ENCODE measurements around the gene CTXND1.
"Not testable (repeated sequence)": the region's sequence is repeated elsewhere in the genome, so short reads cannot be mapped to it uniquely, and the experiment has no call there.

The CTXND1 gene

DNA sequence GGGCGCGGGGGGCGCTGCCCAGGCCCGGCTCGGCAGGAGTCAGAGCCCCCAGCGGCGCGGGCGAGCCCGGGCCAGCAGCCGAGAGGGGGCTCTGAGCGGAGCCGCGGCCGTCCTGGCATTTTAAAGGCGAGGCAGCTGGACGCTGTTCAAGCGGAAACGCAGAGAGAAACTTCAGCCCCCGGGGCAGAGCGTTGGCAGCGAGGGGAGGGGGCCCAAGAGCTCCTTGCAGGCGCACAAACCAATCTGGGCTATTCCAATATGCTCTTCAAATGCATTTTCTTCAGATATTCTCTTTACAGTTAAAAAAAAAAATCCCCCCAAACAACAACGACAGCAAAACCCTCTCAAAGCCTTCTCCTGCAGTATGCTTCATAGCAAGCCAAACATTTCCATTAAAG lies at the start of gene CTXND1:
TSS of gene CTXND1 (minus strand) at position 93 of the 398 bp plus-strand sequence. CDS start 50,264 bp downstream, outside the sequence.
- no peak for DNase-seq

DNA sequence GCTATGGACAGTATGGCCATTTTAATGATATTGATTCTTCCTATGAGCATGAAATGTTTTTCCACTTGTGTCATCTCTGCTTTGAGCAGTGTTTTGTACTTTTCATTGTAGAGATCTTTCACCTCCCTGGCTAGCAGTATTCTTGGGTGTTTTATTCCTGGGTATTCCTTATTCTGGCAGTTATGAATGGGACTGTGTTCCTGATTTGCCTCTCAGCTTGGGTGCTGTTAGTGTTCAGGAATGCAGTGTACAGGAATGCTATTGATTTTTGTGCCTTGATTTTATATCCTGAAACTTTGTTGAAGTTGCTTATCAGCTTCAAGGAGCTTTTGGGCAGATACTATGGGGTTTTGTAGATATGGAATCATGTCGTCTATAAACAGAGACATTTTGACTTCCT lies 49.5 kb upstream of the CTXND1 start:
- DNase-seq: no peak

DNA sequence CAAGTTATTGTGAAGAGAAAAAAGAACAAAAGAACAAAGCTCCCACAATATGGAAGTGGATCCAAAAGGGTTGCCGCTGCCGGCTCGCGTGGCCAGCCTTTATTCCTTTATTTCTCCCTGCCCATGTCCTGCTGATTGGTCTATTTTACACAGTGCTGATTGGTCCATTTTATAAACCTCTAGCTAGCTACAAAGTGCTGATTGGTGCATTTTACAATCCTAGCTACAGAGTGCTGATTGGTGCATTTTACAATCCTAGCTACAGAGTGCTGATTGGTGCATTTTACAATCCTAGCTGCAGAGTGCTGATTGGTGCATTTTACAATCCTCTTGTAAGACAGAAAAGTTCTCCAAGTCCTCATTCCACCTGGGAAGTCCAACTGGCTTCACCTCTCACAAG lies 43.8 kb upstream of the CTXND1 start:
- not testable (repeated sequence) for DNase-seq

DNA sequence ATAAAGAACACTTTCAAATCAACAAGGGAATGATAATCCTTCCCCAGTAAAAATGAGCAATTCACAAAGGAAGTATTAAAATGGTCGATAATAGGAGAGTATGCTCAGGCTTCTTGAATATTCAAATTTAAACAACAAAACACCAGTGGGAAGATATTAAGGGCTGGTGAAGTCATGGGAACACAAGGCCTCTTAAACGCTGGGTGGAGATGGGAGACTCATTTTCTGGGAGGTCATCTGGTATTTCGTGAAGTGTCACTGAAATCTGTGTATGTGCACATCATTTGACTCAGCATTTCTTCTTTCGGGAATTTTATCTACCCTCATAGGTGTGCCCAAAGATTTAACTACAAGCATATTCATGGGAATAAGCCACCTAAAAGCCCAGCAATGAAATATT lies 40.1 kb upstream of the CTXND1 start:
- no peak for DNase-seq

DNA sequence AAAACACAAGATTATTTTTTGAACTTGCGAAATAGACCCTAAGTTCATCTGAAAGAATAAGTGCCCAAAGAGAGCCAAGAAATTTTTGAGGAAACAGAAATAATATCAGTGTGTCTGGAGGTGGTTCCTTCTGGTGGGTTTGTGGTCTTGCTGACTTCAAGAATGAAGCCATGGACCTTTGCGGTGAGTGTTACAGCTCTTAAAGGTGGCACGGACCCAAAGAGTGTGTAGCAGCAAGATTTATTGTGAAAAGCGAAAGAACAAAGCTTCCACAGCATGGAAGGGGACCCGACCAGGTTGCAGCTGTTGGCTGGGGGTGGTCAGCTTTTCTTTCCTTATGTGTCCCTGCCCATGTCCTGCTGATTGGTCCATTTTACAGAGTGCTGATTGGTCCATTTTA lies 38.9 kb upstream of the CTXND1 start:
- not testable (repeated sequence) for DNase-seq

DNA sequence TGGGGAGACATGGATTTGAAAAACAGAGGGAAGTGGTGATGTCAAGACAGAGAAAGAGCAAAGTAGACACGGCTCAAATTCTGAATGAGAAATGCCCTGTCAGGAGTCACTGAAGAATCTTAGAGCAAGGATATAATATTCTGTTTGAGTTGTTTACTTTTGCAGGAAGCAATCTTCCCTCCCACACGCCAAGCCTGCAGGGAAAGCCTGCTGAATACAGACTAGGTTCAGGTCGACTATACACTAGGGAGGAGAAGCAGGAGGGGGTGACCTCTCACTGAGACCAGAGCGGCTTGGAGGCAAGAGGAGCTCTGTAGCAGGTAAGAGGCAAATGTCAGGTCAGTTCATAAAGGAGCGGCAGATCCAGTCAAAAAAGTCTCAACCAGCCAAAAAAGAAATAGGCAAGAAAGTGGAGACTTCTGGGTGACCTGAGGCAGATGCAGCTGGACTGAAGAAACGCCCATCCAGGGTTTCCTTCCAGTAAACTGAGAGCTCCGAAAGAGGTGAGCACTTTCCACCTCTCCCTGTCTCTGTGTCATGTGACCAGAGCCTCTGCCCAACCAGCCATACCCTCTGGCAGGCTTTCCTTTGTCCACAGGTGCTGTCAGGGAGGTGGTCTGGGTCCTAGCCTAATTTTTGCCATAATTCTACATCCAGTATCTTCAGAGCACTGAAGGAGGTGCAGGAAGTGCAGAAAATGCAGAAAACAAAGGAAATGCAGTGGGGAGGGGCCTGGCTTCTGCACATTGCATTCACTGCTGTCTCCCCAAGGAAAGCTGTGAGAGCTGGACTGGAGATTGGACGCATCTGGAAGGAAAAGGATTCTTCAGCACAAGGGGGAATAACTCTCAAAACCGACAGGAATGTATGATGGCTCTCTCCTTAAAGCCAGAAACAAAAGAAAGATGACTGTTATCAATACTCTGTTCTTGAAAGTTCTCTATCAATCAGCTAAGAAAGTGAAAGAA lies 37.8 kb upstream of the CTXND1 start:
- DNase-seq: no peak

DNA sequence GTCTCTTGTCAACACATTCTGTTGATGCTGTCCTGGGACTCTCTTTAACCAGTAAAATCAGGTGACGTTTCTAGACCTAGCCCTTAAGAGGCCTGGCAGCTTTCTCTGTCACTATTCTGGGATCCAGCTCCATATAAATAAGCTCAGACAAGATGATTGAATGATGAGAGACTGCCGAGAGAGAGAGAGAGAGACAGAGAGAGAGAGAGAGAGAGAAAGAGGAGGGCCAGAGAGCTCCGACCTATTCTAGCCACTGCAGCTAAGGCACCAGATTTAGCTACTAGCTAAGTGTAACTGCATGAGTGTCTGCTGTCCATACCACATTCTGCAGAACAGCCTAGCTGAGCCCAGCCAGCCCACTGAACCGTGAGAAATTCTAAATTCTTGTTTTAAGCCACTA lies 36.1 kb upstream of the CTXND1 start:
- no peak for DNase-seq

DNA sequence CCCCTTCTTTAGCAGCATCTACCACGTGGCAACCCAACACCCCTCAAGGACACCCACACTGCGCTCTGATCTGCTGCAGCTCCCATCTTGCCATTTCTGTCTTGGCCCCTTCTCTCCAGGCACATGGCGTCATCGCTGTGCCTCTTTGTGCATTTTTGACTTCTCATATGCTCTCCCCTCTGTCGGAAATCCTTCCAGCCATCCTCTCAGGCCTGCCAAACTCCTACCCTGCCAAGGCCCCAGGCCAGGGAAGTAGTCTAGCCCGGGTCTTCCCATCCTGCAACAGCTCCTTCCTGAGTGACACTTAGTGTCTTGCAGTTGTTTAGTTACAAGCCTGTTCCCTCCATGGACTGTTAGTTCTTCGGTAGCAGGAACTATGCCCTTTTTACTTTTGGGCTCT lies 34.0 kb upstream of the CTXND1 start:
- no peak for DNase-seq

DNA sequence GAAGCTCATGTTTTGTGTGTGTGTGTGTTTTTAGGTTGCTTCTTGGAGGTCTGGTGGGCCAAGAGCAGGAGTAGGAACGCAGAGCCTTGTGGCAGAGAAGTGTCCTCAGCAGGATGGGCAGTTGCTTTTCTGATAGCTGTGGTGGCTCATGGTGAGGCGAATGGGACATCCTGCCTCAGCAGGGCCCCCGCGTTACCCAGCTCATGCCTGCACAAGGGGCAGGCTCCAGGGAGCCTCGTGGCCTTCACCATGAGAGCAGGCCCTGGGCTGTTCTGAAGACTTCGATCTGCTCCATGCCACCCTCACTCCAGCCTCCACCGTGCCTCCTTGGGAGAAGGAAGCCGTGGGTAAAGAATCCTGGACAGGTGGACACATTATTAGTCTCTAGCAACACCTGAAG lies 33.4 kb upstream of the CTXND1 start:
- no peak for DNase-seq

DNA sequence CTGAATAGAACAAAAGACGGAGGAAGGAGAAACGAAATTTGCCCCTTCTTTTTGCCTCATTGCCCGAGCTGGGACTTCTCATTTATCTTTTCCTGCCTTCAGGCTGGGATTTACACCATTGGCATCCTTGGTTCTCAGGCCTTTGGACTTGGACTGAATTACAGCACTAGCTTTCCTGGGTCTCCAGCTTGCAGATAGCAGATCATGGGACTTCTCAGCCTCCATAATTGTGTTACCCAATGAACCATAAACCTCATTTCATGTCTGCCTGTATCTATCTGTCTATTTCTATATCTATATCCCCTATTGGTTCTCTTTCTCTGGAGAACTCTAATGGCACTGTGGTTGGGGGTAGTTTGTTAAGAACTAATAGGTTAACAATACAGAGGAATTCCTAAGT lies 31.5 kb upstream of the CTXND1 start:
- no peak for DNase-seq

DNA sequence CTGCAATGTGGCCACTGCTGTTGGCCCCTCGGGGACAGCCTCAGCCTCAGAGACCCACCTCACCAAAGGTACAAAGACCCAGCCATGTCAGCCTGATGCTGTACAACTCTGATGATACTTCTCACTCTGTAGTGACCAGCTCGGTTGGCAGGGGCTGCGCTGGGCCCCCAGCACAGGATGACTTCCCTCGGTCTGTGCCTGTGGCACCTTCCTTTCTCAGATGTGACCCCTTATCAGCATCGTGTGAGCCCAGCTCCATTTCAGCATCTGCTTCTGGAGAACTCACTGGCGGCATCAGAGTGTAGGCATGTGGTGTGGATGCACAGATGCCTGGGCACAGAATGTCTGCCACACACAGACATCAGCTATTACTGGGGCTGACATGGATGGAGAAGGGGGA lies 25.1 kb upstream of the CTXND1 start:
- no peak for DNase-seq

DNA sequence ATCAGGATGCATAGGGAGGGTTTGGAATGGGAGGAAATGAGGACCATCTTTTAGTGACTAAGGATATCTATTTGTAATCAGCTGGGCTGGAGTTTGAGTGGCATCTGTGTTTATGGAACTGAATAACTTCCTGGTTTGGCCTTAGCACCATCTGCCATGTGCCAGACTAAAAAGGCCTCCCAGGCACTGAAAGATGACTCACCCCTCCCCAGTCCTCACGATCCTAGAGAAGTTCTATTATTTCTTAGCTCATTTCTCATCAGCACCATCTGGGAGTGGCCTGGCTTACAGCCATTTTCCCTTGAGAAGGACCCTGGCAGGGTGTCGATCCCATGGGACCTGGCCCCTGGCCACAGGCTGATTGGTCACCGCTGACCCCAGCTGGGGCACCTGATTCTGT lies 23.9 kb upstream of the CTXND1 start:
- no peak for DNase-seq

DNA sequence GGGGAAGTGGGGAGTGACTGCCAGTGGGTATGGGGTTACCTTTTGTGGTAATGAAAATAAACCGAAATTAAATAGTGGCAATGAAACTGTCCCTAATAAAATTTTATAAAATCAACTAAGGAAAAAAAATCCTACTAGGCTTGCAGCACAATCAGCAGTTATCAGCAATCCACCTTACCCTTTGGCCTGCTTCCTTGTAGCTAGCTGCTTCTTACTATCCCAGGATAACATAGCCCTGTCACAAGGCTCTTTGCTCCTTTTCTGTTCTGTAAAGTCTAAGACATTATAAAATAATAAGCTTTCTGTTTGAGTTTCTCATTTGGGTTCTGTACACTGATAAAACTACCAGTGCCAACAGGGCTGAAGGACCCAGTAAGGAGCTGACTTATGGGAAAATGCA lies 23.0 kb upstream of the CTXND1 start:
- DNase-seq: no peak

DNA sequence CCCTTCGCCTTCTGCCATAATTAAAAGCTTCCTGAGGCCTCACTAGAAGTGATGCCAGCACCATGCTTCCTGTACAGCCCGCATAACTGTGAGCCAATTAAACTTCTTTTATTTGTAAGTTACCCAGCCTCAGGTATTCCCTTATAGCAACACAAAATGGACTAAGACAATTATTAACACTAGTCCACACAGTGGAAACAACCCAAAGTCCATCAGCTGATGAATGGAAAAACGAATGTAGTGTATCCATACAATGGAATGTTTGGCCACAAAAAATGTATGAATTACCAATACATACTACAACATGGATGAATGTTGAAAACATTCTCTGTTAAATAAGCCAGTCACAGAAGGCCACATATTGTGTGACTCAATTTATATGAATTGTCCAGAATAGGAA lies 22.5 kb upstream of the CTXND1 start:
- DNase-seq: no peak

DNA sequence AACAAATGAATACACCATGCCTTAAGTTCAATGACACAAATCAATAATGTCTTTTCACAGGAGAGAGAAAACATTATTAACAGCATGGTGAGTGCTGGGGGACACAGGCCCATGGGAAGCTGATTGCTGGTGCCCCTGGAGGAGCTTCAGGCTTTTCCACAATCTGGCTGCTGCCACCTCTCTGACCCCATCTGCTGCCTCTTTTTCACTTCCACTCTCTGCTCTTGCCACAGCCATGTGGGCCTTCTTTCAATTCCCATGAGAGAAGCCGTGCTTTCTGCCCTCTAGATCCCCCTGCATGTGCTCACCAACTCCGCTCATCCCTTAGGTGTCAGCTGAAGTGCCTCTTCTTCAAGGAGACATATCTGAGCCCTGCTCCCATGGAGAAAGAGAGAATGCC lies 21.0 kb upstream of the CTXND1 start:
- DNase-seq: no peak

DNA sequence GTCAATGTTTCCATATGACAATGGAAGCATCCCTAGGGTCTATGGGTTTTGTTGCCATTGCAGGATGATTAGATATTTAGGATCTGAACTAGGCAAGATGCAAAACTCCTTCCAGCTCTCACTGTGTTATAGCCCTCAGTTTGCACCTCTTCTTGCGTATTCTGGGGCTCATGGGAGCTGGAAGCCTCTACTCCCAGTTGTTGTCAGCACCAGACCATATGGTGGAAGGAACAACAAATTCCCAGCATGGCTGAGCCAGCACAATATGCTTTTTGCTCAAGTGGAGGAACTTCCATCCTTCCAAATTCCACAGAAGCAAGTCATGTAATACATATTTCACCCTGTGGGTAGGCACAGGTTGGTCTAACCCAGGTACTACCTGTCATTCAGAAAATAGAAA lies 18.5 kb upstream of the CTXND1 start:
- no peak for DNase-seq

DNA sequence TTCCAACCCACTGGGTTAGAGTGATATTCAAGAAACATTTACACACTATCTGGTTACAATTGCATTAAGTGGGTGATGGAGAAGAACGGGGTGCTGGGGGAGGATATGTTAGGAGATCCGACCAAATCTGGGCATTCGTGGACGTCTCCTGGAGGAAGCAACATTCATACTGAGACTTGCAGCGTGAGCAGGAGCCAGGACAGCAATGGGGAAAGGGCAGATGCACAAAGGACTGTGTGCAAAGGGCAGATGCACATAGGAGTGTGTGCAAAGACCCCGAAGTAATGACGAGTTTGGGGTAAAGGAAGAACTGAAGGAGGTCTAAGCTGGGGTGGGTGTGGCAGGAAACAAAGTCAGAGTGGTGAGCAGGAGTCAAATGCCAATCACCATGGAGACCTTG lies 16.1 kb upstream of the CTXND1 start:
- no peak for DNase-seq

DNA sequence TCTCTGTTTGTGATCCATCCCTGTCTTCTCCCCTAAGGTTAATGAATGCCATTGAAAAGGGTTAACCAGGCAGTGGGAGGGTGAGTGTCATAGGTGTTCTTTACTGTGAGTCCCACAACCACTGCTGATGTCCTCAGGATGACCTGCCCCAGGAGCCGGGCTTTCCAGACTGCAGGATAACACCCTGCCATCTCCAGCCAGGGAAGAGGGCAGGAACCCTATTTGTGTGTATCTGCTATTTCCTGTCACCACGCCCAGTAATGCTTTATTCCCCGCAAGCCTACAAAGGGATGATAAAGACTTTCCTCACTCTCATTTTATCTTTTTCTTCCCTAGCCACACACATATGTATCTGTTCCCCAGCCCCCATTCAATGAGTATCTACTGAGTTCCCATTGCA lies 15.6 kb upstream of the CTXND1 start:
- DNase-seq: no peak

DNA sequence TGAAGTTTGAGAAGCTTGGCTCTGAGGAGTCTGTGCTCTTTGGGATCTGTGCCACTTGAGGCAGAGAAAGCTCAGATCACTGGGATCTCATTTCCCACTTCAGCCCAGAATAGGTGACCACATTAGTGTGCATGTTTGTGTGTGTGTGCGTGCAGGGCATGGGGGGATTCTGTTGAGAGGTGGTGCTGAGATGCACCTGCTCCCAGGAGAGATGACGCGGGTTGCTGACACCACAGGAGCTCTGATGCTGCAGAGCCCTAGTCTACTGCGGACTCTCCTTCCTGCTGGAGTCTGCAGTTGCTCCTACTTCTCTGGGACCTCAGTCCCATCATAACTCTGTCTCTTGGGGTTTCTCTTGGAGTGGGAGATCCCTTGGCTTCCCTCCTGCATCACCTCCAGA lies 14.7 kb upstream of the CTXND1 start:
- DNase-seq: no peak

DNA sequence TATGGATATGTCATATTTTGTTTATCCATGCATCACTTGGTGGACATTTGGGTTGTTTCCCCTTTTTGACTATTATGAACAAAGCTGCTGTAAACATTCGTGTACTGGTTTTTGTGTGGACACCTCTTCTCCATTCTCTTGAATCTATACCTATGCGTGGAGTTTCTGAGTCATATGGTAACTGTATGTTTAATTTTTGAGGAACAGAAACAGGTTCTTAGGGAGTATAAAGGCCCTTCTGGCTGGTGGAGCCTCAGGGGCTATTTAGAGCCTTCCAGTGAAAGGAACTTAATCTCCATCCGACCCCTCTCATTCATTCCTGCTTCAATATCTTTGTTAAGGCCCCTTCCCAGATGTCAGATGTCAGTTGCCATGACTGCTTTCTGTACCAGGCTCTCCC lies 14.1 kb upstream of the CTXND1 start:
- DNase-seq: no peak

DNA sequence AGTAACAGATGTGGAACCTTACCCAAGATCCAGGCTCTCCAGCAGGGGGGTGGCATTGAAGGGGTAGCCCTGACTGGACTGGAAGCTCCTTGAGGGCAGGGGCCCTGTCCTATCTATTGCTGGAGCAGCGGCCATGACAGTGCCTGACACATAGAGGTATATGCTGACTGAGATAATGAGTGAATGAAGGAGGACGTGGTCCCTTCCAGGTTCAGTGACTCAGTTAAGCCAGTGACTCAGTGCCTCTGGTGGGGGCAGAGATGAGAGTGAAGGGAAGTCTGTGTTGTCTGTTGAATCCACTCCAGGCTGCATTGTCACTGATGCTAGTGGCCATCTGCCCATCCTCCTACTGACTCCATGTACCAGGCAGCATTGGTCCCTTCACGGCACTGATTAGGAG lies 13.0 kb upstream of the CTXND1 start:
- no peak for DNase-seq

DNA sequence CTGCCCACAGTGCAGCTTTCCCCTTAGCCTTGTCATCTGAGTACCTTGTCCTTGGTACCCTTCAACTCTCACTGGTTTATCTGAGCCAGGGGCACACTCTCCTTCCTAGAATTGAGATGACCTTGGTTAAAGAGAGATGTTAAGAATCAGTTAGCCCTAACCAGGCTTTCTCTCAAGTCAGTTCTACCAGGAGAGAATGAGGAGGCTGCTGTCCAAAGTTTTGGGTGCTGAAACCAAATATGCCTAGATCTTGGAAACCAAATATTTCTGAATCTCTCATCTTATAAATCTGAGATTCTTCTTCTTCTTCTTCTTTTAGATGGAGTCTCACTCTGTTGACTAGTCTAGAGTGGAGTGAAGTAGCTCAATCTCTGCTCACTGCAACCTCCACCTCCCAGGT lies 12.0 kb upstream of the CTXND1 start:
- no peak for DNase-seq

DNA sequence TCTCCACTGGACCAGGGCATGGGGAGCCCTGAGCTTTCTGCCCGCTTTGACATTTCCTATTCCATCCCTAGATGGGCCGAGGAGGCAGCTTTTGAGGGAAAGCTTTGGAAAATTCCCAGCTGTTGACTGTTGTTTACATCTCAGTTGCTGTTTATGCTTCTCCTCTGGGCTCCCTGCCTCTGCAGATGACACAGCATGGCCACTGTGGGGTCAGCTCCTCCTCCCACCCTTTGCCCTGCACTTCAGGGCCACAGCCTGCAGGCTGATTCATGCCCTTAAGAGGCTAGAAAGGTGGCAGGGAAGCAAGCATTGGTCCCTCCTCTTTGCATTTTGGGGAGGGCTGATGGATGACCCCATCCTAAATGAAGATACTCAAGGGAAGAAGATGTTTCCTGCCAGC lies 8.5 kb upstream of the CTXND1 start:
- no peak for DNase-seq

DNA sequence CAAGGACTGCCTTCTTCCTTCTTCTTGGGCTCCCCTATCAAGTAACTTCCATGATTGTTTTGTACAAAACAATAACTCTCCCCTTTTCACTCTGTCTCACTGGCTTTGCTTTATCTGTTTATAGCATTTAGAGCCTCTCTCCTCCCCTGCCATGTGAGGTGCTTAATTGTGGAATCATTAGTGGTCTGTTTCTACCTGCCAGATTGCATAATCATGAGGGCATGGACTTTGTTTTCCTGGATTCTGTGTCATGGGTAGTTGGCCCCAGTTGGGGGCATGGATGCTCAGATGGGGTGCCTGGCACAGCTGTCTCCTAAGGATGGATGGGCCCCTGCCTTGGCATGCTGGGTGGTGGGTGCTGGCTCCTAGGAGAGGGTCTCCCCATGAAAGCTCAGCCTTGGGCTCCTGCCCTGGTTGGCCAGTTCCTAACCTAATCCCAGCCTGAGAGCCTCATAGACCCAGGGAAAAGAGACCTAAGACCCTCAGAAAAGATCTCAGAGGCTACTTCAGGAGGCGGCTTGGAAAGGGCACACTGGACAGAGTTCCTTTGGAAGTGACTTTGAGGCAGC lies 8.0 kb upstream of the CTXND1 start:
- no peak for DNase-seq
